Measurements from ENCODE around the gene MAF. TPM values are rescaled to one million over a fixed set of nuclear protein-coding genes. Genes with fewer than 3 reads are reported as not detected.

MAF gene
- total and polyA plus RNA-seq, 10 donors = 8.8 to 107 (median 60.6) TPM

GRCh38 chr16:79639576-79640311, 39.2 kb upstream of the MAF start:
- Histone ChIP-seq H3K36me3 (no peaks in the 10 kb centered on the region), H3K27ac (no peak overlapping the region)
- 85 to 94% (median 88%) methylated on average over 13 of the region's 13 CpGs for WGBS, 5 donors

DNA sequence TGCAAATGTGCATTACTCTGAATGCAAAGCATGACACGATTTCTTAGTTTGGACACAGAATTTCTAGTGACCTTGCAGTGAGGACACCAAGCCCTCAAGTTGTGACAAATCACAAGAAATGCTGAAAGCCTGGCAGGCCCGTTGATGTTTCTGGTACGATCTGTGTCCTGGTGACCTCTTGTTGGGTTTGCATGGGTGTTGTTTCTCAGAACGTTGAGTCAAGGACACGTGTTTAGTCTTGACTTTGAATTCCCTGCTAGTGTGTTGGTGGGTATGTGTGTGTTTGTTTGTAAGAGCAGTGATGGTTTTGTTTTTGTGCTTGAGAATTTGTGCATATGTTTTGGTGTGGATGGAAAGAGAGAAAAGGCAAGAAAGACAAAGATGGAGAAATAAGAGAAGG, 37.8 kb upstream of the MAF start:
- DNase-seq = no peak
- Histone ChIP-seq H3K36me3 (no peaks in the 10 kb centered on the region), H3K9me3 (no peaks in the 10 kb centered on the region), H3K4me1 (peaks cover 0 to 16% (median 2%) of the 10 kb centered on the region in 6 donors), H3K27ac (no peak overlapping the region), H3K27me3 (replicated peaks in 1 of 7) (peaks cover 0 to 14% (median 0%) of the 10 kb centered on the region in 7 donors), H3K4me3 (no peak overlapping the region)
- no peak for TF ChIP-seq POLR2AphosphoS5 (IDR thresholded peaks at IDR 0.05)
- no peak for TF ChIP-seq CTCF (IDR thresholded peaks at IDR 0.05 in 8 of 11, conservative IDR thresholded peaks at IDR 0.05 in 3 of 11)
- TF ChIP-seq POLR2A (IDR thresholded peaks at IDR 0.05) = no peak
- WGBS, 5 donors = 75 to 90% (median 77%) methylated on average over 5 of the region's 5 CpGs
- intact Hi-C loops (cut with DNase I; ENCODE audit: low total_unique reads) = no loop called here

More at GRCh38 chr16:79639576-79640311, 39.2 kb upstream of the MAF start:
- Histone ChIP-seq H3K4me1 (peaks cover 0 to 16% (median 2%) of the 10 kb centered on the region in 6 donors), H3K4me3 (no peak overlapping the region), H3K27me3 (replicated peaks in 1 of 7) (peaks cover 0 to 14% (median 0%) of the 10 kb centered on the region in 7 donors), H3K9me3 (no peaks in the 10 kb centered on the region)
- TF ChIP-seq CTCF (IDR thresholded peaks at IDR 0.05 in 8 of 11, conservative IDR thresholded peaks at IDR 0.05 in 3 of 11) = no peak
- no peak for TF ChIP-seq POLR2A (IDR thresholded peaks at IDR 0.05)
- no peak for TF ChIP-seq POLR2AphosphoS5 (IDR thresholded peaks at IDR 0.05)
- no peak for DNase-seq
- intact Hi-C loops (cut with DNase I; ENCODE audit: low total_unique reads) = no loop called here

- H3K4me1 ChIP-seq = peaks cover 0 to 9% (median under 1%) of the 10 kb centered on the region in 6 donors
- H3K36me3 ChIP-seq = no peaks in the 10 kb centered on the region
- no peaks in the 10 kb centered on the region for H3K9me3 ChIP-seq
- WGBS, 5 donors = 74 to 98% (median 95%) methylated on average over 2 of the region's 2 CpGs
- TF ChIP-seq POLR2AphosphoS5 (IDR thresholded peaks at IDR 0.05) = no peak
- TF ChIP-seq POLR2A (IDR thresholded peaks at IDR 0.05) = no peak
- TF ChIP-seq CTCF (IDR thresholded peaks at IDR 0.05 in 8 of 11, conservative IDR thresholded peaks at IDR 0.05 in 3 of 11) = no peak
- DNase-seq = no peak
- H3K27ac ChIP-seq = no peak overlapping the region
- H3K4me3 ChIP-seq = no peak overlapping the region
- H3K27me3 ChIP-seq (replicated peaks in 1 of 7) = no peaks in the 10 kb centered on the region
- intact Hi-C loops (cut with DNase I; ENCODE audit: low total_unique reads) = no loop called here
These were observed 35.0 kb upstream of the MAF start for GRCh38 chr16:79635488-79635887.

- no peak for DNase-seq
- intact Hi-C loops (cut with DNase I; ENCODE audit: low total_unique reads) = no loop called here
- no peaks in the 10 kb centered on the region for H3K36me3 ChIP-seq
- H3K27me3 ChIP-seq (replicated peaks in 1 of 7) = no peaks in the 10 kb centered on the region
- WGBS, 5 donors = 91 to 96% (median 96%) methylated on average over 7 of the region's 7 CpGs
- no peak for TF ChIP-seq POLR2AphosphoS5 (IDR thresholded peaks at IDR 0.05)
- TF ChIP-seq POLR2A (IDR thresholded peaks at IDR 0.05) = no peak
- no peak for TF ChIP-seq CTCF (IDR thresholded peaks at IDR 0.05 in 8 of 11, conservative IDR thresholded peaks at IDR 0.05 in 3 of 11)
- H3K9me3 ChIP-seq = no peaks in the 10 kb centered on the region
- no peak overlapping the region for H3K4me3 ChIP-seq
- H3K4me1 ChIP-seq = no peaks in the 10 kb centered on the region
- H3K27ac ChIP-seq = no peak overlapping the region
These were observed 33.8 kb upstream of the MAF start for GRCh38 chr16:79634298-79634697.
